Epidermal melanocyte (primary cell): ENCODE results near the gene HOXA2.
A peak's percentile ranks its signal among the peaks of the same experiment; 100 is the strongest.

Source experiments
- DNase-seq: peaks from one replicate; pipeline ENCODE4 v3.0.0; 2011; ENCODE audit warnings: low spot score; ENCODE audit not compliant: insufficient read length

The HOXA2 gene

DNA sequence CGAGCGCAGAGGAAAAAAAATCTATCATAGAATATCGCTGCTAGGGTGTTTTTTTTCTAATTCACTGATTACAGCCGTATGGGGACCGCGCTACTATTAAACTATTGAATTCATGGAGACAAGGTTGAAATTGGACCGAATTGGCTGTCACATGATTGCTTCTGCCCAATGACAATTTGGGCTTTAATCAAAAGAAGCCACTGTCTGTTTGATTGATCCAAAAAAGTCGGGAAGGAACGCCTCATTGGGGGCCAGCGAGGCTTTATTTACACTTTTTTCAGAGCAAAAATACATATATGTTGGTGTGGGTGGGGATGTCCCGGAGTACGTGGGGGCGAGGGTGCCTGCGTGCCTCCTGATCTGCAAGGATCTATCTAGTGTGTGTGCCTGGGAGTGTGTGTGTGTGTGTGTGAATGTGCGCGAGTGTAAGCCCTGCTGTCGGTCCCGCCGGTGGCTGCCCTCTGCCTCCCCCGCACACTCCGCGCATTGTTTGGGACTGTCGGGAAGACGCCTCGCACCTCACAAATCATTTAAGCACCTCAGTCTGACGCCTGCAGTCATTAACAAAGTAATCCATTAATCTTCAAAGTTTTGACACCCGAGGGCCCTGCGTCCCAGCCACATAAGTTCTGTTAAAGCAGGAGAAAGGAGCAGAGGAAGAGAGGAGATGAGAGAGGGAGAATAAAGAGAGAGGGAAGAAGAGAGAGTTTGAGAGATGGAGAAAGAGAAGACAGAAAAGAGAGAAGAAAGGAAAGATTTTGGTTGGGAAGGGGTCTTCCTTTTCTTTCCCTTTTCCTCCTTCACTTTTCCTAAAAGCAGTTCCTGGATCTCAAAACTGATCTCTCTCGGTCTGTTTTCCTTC lies at the start of gene HOXA2:
TSS of gene HOXA2 (minus strand) at position 103 of the 862 bp plus-strand sequence. CDS start 183 bp downstream, outside the sequence.
- DNase-seq: no peak

DNA sequence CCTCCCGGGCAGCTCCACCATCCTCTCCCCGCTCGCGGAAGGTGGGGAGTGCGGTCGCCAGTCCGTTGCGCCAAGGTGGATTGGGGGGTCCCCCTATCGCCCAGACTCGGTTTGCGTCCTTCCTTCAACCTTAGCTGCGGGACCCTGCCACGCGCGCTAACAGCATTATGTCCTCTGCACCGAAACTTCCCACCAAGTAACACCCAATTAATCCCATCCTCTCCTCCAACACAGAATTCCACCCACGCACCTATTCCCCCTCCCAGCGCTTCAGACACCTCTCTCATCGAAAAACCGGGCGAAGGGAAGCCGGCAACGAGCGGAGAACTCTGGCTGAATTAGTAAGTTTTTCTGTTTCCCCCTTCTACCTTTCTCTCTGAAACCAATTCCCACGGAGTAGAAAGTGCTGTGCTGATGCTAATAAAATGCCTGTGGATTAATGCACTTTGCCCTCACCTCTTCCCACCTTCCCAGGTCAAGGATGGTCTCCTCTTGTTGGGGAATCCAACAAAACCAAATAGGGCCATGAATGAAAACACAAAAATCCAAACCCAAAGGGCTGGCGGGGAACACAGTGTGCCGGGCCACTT lies 49.0 kb upstream of the HOXA2 start:
- DNase-seq: no peak

GRCh38 chr7:27150568-27151340 lies 48.3 kb upstream of the HOXA2 start:
- peak; percentile 97 for DNase-seq

DNA sequence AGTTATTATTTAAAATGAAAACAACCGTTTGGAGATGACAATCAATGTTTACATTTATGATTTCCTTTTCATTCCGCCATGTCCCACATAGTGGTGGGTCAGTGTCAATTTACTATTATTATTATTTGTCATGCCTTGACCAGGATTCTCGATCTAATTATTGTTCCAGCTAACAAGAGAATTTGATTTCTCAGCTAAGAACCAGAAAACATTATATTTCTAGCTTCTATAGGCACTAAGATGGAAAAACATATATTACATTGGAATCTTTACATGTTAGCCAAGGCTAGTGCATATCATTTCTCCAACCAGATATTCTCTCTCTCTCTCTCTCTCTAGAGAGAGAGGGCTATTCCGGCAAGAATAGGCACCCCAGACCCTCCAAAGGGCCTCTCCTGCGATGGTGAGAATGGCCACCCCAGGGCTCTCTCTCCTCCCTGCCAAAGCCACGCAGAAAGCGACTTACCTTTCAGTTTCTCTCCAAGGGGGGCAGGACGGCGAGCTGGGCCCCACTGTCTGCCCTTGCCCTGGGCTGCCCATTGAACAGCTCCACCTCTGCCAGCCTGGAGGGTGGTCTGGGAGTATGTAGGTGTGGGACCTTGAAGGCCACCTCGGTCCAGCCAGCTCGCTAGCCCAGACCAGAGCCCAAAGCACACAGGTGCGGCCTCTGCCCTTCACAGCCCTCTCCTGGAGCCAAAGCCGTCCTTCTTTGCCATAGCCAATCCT lies 47.5 kb upstream of the HOXA2 start:
- DNase-seq: no peak

DNA sequence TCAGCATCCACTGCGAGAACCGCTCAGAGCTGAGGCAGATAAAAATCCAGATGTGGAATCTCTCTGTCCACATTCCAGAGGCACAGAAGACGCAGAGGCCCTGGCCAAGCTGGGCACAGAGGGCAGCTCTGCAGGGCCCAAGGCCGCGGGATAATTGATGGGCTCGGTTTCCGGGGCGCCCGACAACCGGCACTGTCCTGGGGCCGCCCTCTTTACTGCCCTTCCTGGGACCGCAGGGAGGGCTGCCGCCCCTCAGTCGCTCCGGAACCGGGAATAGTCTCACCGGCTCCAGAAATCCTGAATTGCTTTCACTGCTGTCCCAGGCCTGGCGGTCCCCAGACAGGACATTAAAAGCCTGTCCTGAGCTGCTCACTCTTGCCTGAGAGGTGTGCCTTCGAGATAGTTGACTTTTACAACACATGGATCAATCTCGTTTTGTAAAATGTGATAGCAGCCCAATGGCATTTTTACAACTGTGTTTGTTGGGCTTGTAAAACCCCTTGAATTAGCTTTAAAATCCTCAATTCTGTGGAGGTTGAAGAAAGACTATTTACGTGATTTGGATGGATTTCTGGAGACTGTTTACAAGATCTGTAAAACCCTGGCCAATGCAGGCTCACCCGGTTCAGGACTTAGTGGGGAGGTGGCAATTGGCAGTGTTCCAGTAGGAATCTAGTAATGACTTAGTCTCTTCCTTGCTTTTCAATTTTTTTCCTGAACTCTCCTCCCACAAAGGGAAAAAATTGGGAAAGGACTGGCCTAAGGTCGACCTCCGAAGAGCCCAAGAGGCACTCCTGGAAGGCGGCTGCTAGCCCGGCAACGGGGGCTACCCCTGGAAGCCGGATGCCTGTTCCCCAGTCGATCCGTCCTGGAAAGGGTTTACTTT lies 46.5 kb upstream of the HOXA2 start:
- no peak for DNase-seq

- no peak for DNase-seq
Measured at GRCh38 chr7:27148031-27148755, 45.7 kb upstream of the HOXA2 start.

DNA sequence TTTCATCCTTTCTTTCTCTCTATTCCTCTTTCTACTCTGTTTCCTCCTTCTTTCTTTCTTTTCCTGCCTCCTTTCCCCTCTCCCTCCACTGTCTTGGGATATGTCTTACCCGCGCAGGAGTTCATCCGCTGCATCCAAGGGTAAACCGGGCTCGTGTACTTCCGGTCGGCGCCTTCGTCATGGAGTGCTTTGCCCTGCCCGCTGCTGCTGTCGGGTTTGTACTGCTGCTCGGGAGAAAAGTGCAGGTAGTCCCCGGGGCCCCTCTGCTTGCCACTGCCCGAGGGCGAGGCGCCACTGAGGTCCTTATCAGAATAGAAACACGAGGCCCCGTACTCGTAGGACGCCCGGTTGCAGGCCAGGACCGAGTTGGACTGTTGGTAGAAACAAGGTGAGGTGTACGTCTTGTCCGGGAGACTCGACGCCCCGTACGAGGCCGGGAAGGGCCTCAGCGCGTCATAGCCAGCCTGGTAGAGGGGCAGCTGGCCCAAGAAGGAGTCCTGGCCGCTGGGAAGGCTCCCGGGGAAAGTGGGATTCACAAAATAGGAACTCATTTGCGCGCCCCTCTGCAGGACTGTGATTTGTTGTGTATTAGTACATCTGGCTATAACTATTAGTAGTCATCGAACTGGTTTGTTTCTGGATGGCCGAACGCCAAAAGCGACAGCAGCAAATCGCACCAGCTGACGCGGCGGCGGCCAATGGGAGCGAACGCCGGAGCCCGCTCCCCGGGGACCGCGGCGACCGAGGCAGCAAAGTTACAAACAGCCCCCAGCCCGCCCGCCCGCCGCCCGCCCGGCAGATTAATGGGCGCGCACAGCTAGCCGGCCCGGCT lies 44.9 kb upstream of the HOXA2 start, which contains the start of gene HOXA6:
TSS of gene HOXA6 (minus strand) at position 576 of the 832 bp plus-strand sequence. CDS start at position 551, 25 bp downstream.
- DNase-seq: no peak

GRCh38 chr7:27146491-27147198 lies 44.2 kb upstream of the HOXA2 start:
- no peak for DNase-seq

- DNase-seq: no peak
Measured at GRCh38 chr7:27145914-27146412, 43.5 kb upstream of the HOXA2 start.

- DNase-seq: no peak
Measured at GRCh38 chr7:27145165-27145913, 42.9 kb upstream of the HOXA2 start.

GRCh38 chr7:27144781-27145164 lies 42.3 kb upstream of the HOXA2 start:
- no peak for DNase-seq

- DNase-seq: no peak
Measured at GRCh38 chr7:27143950-27144780, 41.7 kb upstream of the HOXA2 start.

GRCh38 chr7:27143023-27143949 lies 40.8 kb upstream of the HOXA2 start, which contains the start of gene HOXA5:
TSS of gene HOXA5 (minus strand) at chr7:27143681. CDS start at chr7:27143607, 74 bp downstream.
- peak; percentile 77 for DNase-seq

- DNase-seq: no peak
Measured at GRCh38 chr7:27142580-27143022, 40.1 kb upstream of the HOXA2 start.
